GM18526 (cell line): ENCODE measurements around the gene CR1L.

Experiments used
- POLR2A ChIP-seq: IDR thresholded peaks from 3 replicates; pipeline ENCODE4 v1.6.1; 2011; ENCODE audit not compliant: insufficient read length; ENCODE audit errors: extremely low read depth

CR1L gene

DNA sequence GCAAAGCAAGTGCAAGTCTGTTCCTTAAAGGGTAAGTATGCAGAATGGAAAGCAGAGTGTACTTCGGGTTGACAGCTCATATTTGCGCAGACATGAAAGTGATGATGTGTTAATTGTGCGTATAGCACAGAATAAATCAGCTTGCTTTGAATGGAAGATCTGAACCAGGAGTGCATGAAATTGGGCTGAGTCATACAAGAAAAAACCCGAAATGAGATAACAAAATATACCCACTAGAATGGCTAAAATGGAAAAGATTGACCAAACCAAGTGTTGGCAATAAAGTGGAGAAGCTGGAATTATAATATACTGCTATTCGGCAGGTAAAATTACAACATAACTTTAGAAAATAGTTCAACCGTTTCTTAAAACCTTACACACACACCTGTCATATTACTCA is 28.5 kb downstream of the CR1L start:
- no peak for TF ChIP-seq POLR2A

DNA sequence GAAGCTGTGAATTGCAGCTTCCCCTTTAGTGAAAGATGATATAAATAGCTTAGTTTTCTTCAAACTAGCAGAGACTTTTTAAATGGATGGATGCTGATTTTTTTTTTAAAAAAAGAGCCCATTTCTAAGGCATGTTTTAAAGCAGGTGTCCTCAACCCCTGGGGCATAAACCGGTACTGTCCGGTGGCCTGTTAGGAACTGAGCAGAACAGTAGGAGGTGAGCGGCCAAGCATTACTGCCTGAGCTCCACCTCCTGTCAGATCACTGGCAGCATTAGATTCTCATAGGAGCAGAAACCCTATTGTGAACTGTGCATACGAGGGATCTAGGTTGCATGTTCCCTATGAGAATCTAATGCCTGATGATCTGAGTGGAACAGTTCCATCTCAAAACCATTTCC is 31.2 kb downstream of the CR1L start:
- TF ChIP-seq POLR2A, result no peak

DNA sequence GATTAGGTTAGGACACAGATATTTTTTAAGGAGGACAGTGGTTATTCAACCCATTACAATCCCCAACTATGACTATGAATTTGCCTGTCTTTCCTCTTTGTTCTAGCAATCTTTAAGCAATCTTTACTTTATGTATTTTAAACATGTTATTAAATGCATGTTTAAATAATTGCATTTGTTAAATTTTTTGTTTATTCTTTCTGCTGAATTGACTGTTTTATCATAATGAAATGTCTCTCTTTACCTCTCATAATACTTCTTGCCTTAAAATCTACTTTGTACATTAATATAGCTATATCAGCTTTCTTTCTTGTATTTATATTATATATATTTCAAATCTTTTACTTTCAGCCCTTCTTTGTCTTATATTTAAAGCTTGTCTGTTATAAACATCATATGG is 46.1 kb downstream of the CR1L start:
- TF ChIP-seq POLR2A, result no peak

DNA sequence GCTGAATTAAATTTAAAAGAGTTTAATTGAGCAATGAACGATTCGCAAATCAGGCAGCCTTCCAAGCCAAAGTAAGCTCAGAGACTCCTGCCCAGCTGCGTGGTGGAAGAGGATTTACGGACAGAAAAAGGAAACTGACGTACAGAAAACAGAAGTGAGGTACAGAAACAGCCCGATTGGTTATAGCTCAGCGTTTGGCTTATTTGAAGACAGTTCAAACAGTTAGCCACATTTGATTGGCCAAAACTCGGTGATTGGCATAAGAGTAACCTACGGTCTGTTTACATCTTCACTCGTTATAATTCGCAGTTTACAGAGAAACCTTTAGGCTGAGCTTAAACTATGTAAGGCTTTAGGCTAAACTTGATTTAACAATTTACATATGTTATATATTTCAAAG is 46.9 kb downstream of the CR1L start:
- TF ChIP-seq POLR2A, result no peak

DNA sequence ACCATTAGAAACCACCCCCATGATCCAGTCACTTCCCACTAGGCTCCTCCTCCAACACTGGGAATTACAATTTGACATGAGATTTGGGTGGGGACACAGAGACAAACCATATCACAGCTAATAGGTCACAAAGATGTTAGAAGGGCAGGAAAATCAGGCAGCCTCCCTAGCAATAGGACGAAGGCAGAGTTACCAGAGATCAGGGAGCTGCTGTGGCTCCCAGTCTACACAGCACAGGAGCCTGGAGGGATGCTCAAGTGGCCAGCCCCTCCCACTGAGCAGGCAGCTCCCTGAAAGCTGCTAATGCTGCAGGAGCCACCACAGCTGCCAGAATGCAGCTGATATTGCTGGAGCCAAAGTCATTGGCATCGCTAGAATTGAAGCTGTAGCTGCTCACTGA is 51.0 kb downstream of the CR1L start:
- TF ChIP-seq POLR2A, result no peak

DNA sequence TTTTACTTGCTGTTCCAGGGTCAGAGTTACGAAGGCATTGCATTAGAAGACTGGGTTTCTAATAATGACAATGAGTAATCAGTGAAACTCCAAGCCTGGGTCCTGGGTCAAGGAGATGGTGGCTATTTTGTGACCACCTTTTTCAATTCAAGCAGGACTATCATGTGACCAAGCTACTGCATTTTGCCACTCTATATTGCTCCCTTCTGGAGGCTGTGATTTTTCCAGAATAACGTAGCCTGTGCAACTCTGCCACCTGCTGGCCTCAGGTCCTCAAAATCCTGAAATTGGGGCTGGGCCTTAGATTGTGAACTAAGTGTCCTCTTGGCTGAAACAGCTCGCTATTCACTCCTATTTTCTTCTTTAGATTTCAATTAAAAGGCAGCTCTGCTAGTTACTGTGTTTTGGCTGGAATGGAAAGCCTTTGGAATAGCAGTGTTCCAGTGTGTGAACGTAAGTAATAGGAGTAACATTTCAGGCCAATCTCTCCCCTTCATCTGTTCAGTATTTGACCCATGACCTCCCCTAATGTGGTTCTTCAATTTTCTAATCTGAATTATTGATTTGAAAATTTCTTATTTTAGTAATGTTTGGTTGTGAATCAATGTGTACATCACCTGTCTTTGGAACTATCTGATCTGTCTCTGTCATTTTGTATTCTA is 54.0 kb downstream of the CR1L start:
- TF ChIP-seq POLR2A, result no peak

DNA sequence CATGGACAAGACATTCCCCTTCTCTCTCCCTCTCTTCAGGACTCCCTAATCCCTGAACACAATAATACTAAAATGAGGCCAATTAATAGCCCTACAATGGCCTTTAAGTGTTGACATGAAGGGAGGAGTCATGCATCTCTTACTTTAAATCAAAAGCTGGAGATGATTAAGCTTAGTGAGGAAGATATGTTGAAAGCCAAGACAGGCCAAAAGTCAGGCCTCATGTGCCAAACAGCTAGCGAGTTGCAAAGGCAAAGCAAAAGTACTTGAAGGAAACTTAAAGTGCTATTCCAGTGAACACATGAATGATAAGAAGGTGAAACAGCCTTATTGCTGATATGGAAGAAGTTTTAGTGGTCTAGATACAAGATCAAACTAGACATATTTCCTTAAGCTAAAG is 57.4 kb downstream of the CR1L start:
- no peak for TF ChIP-seq POLR2A

DNA sequence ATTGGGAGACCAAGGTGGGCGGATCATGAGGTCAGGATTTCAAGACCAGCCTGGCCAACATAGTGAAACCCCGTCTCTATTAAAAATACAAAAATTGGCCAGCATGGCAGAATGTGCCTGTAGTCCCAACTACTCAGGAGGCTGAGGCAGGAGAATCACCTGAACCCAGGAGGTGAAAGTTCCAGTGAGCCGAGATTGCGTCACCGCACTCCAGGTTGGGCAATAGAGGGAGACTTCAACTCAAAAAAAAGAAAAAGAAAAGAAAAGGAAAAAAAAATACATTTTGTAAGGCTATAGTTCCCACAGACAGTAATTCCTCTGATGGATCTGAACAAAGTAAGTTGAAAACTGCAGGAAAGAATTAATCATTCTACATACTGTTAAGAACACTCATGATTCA is 58.8 kb downstream of the CR1L start:
- no peak for TF ChIP-seq POLR2A

DNA sequence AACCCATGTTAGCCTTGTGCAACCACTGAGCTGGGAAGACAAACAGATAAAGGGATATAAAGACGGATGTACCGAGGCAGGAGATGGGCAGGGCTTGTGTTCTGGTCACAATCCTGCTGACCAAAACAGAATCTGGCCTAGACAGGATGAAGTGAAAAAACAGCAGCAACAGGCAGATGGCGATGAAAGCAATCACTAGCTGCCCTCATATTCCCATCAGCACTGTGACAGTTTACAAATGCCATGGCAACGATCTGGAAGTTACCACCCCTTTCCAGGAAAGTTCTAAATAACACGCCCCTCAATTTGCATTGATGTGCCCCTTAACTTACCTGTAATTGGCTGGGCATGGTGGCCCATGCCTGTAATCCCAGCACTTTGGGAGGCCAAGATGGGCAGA is 66.4 kb downstream of the CR1L start:
- TF ChIP-seq POLR2A, result no peak

DNA sequence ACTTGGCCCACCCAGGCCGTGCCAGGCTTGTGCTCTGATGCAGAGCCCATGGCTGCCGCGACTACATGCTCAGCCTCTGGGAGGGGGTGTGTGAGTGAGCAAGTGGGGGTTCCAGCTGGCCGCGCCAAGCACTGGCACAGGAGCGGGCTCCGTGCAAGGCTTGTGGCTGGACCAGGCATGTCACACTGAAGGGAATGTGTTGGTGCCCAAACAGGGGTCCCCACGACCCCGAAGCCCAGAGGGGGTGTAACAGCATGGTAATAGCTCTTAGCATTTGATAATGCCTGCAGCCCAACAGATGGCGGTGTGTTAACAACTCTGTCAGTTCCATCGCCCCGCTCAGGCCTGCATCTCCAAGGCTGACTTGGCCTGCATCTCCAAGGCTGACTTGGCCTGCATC is 68.6 kb downstream of the CR1L start:
- no peak for TF ChIP-seq POLR2A

DNA sequence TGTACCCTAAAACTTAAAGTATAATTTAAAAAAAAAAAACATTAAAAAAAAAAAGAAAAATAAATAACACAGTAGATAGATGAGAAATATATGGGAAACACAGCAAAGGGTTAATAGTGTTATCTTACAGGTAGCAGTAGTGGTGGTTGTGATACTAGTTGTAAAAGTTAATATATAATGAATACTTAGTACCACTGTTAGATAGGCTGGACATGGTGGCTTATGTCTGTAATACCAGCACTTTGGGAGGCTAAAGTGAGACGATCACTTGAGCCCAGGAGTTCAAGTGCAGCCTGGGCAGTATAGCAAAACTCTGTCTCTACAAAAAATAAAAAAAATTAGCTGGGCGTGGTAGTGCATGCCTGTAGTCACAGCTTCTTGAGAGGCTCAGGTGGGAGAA is 74.3 kb downstream of the CR1L start:
- TF ChIP-seq POLR2A, result no peak

DNA sequence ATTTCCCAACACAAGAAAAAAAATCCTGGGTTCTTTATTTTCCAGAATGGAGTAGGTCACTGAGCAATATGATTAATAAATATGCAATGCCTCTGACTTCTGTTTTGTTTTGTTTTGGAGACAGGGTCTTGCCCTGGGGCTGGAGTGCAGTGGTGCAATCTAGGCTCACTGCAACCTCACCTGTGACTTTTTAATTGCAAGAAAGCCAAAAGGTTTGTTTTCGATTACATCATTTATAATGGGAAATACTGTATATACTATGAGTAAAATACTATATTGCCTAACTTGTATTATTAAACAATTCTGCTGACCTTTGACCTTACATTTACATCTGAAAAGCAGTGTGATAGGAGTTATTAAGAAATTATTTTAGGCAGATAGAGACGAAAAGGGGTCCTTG is 95.3 kb downstream of the CR1L start:
- TF ChIP-seq POLR2A, result no peak

DNA sequence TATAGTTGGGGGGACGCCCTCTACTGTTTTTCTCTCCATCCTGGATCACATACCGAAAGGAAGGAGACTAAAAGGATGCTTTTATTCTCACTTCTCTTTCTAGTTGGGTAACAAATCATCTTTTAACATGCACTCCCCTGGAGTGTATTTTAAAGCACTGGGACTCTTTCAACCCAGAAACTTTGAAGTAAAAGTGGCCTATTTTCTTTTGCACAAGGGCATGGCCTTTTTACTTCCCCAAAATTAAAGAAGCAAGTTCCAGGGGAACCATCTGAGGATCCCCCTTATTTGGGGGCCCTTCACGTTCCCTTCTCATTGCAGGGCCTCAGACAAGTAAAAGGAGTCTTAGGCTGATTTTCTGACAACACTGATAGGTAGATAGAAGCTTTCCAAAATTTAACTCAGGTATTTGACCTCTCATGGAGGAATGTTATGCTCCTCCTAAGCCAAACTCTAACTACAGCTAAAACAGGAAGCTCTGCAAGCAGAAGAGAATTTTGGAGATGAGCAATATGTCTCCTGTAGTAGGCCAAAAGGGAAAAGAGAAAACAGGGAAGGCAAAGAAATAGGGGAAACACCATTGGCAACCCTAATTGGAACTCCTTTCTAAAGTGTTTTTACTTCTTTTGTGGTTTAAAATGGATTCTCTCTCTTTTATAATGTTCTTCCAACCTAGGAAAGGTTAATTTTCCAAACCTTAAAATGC is 98.1 kb downstream of the CR1L start:
- no peak for TF ChIP-seq POLR2A

DNA sequence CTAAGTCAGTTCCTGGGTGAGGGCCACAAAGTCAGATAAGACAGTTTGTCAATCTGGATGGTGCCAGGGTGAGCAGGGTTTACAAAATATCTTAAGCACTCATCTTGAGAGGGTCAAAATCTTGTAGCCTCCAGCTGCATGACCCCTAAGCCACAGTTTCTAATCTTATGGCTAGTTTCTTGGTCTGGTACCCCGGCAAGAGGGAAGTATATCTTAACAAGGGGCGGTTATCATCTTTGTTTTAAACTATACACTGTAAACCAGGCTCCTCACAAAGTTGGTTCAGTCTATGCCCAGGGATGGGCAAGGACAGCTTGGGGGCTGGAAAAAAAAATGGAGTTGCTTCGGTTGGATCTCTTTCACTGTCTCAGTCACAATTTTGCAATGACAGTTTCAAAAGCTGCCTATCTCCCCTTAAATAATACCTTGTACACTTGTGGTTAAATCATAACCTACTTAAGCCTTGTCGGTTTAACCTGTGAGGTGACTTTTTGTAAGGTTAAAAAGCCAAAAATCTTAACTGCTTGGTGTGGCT is 99.1 kb downstream of the CR1L start:
- no peak for TF ChIP-seq POLR2A

DNA sequence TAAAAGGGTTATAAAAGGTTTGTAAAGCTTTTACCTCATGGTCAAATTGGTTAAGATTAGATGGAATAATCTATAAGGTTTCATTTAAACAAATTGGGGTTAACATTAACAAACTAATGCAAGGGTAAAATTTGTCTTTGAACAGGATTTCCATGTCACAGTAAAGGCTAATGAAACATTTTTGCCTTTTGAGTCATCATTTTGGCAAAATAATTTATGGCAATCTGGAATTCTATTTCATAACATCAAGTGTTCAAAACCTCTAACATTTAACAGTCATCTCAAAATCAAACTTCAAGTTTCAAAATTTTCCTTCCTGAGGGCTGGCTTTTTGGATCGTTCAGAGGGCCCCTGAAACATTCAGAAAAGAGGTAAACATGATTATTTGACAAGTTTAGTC is 100.4 kb downstream of the CR1L start:
- TF ChIP-seq POLR2A, result no peak

DNA sequence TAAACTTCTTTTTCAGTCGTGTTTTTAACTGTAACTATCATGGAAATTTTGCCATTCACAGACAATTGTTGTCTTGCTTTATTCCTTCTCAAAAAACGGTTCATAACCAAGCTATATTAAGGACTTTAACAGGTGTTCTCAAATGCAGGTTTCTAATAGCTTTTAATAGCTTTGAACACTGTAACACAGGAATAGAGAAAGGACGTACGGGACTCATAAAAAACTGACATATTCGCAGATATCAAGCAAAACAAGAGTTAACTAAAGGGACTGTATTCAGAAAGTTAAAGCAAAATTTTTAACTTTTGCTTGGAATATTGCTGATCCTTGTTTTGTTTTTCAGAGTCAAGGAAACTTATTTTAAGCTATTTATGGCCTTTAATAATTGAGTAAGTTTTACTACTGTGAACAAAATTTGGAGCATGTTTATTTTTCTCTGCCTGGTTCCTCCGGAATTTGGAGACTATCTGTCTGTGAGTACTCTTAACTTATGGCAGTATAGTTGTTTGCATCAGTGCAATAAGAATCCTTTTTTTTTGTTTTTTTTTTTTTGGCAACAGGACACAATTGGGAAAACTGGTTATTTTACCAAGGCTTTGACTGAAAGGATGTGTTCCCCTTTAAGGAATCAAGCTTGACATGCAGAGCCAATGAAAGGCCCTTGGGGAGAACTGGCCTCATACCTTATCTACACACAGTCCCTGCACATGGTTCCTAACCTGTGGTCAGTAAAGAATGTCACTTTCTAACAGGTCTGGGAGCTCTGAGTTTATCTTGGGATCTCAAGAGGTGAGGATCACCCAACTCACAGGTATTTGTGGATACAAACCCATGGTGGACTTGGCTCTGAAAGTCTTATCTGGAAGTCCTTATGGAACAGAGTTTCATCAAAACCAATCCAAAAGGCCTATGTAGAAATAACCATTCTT is 101.2 kb downstream of the CR1L start:
- TF ChIP-seq POLR2A, result no peak
